Right hindlimb (tissue), 1 donor: ENCODE measurements around the gene ACYP2.
A peak's percentile ranks its signal among the peaks of the same experiment; 100 is the strongest.
"Not testable (repeated sequence)": the region's sequence is repeated elsewhere in the genome, so short reads cannot be mapped to it uniquely, and the experiment has no call there.

Source experiments
- DNase-seq: peaks from one replicate; pipeline ENCODE4 v3.0.0-alpha.2; 2018

The ACYP2 gene

DNA sequence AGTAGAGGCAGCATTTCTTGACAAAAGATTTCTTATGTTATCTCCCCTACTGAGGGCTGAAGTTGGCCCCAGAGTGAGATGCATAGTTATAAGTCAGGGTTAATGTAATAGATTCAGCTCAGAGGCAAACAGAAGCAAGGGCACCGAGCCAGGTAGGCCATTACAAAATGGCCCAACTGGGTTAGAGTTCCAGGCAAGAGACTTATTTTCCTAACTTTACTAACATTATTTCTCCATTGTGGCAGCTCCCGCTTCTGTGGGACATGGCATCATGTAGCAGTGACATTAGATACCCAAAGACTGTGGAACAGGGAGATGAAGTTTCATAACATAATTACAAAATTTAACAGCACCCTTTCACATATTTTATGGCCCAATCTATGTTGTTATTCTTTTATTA lies 113.5 kb downstream of the ACYP2 start:
- DNase-seq = peak; percentile 23

- DNase-seq = no peak
Measured at GRCh38 chr2:54233832-54234649, 118.6 kb downstream of the ACYP2 start.

DNA sequence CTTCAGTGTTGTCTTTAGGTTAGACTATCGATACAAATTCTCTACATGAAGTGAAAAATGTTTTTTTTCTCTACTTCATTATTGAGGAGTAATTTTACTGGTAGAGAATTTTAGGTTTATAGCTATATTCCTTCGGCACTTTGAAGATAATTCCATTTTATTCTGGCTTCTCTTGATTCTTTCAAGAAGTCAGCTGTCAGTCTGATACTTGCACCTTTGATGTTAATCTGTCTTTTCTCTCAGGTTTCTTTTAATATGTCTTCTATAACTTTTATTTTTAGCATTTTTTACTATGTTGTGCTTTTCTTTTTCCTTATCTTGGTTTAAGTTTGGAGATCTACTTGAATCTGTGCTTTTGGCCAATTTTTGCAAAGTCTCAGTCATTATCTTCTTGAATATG lies 122.0 kb downstream of the ACYP2 start:
- no peak for DNase-seq

GRCh38 chr2:54239427-54239826 lies 124.0 kb downstream of the ACYP2 start:
- no peak for DNase-seq

- no peak for DNase-seq
Measured at GRCh38 chr2:54240515-54241469, 125.4 kb downstream of the ACYP2 start.

GRCh38 chr2:54247115-54247514 lies 131.7 kb downstream of the ACYP2 start:
- no peak for DNase-seq

GRCh38 chr2:54249629-54250028 lies 134.2 kb downstream of the ACYP2 start:
- DNase-seq = no peak

DNA sequence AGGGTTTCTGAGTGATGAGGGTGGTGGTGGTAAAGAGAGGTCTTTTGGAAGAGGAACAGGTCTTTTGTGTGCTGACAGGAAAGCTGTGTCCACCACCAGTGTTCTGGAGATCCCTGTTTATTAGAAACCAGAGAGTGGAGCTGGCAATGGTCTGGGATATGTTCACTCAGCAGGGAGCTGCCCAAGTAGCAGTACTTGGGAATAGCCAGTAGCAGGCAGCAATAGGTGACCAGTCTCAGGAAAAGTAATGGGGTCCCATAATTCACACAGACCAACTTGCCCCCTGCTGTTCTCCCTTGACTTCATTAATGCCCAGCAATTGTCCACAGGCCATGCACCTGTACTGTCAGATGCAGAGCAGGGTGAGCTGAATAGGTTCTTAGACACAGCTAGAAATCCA lies 138.8 kb downstream of the ACYP2 start:
- no peak for DNase-seq

GRCh38 chr2:54255230-54256090 lies 140.0 kb downstream of the ACYP2 start:
- no peak for DNase-seq

- DNase-seq = no peak
Measured at GRCh38 chr2:54256091-54256694, 140.8 kb downstream of the ACYP2 start, which contains the start of gene TSPYL6. TSS of gene TSPYL6 (minus strand) at chr2:54256229. CDS start at chr2:54256151, 78 bp downstream.

GRCh38 chr2:54258166-54258565 lies 142.8 kb downstream of the ACYP2 start:
- DNase-seq = no peak

GRCh38 chr2:54259413-54260240 lies 144.2 kb downstream of the ACYP2 start:
- no peak for DNase-seq

DNA sequence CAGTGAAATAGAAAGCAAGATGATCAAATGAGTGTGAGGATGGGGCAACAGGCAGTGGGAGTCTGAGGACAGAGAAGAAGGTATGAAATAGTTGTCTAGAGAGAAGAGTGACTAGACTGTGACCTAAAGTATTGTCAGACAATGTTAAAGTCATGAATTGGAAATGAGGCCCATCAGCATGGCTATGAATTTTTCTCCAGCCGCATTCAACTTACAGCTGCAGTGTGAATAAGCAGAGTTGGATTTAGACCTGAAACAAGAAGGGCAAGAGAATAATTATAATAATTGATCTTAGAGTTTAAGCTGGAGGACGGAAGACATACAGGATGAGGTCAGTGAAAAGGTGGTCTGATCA lies 144.8 kb downstream of the ACYP2 start:
- no peak for DNase-seq

DNA sequence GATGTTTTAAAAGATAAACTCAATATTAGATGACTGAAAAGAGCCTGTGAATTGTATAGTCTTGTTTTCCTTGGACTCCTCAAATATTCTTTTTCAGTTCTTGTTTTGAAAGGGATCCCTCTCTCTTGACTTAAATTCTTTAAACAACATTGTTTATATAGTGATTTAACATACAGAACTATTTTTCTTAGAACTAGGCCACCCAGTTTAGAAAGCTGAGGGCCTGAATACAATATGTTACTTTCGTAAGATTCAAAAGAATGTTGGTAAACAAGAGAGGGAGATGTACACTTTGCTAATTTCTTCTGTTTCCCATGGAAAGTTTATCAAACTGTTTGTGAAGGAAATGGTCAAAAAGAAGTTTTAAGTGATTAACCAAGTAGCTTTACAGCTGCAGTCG lies 146.1 kb downstream of the ACYP2 start:
- no peak for DNase-seq

DNA sequence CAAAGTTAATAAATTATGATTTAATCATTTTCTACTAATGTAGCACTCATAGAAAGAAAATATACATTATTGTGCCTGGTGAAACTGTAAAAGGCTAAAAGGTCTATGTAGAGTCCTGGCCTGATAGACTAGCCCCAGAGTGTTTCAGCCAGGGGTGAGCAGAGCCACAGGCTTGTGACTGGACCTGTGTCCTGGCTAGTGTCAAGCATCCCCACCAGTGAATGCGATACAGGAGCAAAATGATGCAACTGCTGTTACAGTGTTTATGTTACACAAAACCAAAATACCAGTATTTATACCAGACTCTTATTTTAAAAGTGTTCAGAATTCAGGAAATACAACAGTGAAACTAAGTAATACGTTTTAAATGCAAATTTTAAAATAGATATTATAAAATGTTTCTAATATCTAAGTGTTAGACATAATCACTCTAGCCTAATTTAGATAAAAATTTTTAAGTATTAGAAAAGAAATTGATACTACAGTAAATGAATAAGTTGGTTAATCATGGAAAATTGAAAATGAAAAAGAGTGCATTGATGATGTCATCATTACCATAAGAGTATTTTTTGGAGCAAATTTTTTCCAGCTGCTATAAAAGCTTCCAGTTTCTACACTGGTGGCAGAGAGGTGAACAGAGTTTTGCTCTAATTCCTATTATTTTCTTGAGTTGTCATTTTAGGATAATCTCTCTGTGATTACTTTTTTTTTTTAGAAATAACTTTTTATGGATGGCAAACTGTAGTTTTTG lies 146.8 kb downstream of the ACYP2 start:
- DNase-seq = no peak

- not testable (repeated sequence) for DNase-seq
Measured at GRCh38 chr2:54265081-54265480, 149.7 kb downstream of the ACYP2 start.

DNA sequence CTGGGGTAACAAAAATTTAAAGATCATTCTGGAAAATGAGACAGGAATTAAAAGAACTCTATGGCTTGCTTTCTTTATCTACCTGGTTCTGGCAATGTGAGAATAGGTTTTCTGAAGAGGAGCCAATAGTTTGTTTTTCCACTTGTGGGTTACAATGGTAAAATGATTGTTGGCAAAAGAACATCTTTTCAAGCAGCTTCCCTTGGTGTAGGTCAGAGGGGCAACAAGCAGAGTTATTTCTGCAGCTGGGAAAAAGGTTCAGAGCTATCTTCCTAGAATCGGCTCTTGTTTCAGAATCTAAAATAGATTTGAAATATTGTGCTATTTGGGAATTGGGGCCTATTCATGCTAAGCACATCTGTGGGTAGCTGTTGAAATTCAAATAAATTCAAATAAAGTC lies 152.2 kb downstream of the ACYP2 start:
- no peak for DNase-seq

GRCh38 chr2:54271189-54271588 lies 155.8 kb downstream of the ACYP2 start:
- DNase-seq = no peak

DNA sequence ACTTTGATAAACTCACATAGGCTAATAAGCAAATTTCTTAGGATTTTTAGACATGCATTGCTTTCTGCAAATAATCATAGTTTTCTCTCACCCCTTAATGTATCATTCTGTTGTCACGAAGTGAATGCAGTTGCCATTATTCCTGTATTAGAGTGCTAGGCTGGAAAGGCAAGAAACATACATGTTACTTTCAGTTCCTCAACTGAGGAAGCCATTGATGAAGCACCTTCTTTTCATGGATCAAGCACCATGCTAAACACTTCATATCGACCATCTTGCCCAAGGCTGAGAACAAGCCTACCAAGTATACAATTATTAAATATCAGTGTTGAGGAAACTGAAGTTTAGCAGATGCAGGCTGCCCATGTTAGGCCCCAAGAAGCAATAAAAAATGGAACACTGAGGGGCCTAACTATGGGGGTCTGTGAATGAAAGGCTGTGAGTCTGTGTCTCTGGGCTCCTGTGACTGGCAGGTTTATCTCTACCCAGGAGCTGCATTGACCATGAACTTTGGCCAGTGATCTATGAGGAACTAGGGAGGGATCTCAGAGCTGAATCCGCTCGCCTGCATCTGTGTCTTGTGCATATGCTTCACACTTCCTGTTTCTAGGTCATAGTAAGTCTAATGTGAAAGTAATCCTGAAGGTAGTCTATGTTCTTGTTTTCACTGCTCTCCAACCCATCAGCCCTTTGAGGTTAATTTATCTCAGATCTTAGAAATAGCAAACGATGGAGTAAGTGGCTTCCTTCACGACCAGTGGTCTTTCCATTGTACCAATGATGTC lies 156.6 kb downstream of the ACYP2 start:
- no peak for DNase-seq

GRCh38 chr2:54274781-54275242 lies 159.4 kb downstream of the ACYP2 start:
- DNase-seq = no peak
